ENCODE data around the gene GALNT6.
"Not testable (repeated sequence)": the region's sequence is repeated elsewhere in the genome, so short reads cannot be mapped to it uniquely, and the experiment has no call there.

Gene GALNT6

DNA sequence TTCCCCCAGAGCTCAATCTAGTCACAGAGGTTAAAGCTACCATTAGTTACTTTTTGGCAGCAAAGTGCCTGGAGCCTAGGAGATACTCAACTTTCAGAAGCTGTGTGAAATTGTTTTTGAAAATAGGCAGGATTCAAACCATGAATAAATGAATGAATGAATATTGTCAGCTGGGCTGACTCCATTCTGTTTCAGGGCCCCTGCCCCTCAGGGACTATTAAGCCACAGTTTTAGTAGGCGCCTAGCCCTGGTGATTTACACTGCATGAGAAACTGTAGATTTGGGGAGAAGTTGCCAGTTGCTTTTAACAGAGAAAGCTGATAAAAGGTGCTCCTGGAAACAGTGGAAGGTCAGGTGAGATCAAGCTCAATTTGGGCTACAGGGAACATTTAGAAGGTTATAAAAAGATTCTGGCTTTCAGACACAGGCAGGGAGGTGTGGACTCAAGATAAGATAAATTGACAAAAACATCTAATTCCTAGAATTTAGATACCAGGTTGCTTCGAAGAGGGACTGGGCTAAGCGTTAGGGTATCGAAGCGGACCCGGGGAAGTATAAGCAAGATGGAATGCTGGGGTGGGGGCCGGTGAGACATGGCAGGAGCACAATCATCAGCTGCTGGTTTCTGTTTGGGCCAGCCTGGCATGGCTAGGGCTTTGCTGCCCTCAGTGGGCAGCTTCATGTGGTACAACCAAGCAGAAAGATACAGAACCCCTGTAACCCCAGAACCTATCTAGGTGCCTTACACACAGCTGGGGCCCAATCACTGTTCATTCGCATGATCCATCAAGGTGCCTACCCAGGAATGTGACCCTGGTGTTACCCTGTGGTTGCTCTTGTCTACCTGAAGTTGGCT, 29.8 kb downstream of the GALNT6 start:
- in situ Hi-C loops (cut with HindIII; ENCODE audit: low sequenced_read_pairs), result no loop called here

DNA sequence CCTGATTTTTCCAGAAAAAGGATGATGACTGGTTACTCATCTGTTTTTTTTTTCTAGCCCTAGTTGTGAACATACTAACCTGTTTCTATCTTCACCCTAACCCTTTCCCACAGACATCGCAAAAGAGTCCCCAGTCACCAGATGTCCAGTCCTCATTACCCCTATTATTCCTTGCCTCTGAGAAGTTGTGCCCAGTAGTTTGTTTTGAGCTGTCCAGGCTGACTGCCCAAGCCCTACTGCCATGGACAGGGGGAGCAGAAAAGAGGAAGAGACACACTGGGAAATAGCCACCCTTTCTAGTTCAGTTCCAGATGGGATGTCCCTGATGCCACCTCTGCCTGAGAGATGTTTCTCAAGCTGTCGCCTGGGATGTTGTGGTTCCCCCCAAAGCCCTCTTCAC, 30.9 kb downstream of the GALNT6 start:
- in situ Hi-C loops (cut with HindIII; ENCODE audit: low sequenced_read_pairs), result no loop called here

DNA sequence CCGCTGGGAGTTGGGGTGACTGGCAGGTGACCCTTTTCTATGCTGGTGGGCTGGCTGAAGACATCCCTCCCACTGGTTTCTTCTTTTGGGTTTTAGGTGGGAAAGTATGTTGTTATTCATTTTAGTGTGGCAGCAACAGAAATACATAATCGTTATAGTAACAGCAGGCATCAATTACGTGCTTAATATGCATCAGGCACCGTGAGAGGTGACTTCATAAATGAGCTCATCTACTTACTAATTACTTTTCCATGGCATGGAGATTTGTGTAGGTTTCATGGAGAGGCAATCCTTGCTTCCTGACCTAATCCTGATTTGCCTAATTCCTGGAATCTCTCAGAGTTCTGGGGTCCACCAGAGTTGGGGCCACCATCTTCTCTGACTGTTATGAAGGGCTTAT, 31.4 kb downstream of the GALNT6 start:
- in situ Hi-C loops (cut with HindIII; ENCODE audit: low sequenced_read_pairs), result no loop called here

DNA sequence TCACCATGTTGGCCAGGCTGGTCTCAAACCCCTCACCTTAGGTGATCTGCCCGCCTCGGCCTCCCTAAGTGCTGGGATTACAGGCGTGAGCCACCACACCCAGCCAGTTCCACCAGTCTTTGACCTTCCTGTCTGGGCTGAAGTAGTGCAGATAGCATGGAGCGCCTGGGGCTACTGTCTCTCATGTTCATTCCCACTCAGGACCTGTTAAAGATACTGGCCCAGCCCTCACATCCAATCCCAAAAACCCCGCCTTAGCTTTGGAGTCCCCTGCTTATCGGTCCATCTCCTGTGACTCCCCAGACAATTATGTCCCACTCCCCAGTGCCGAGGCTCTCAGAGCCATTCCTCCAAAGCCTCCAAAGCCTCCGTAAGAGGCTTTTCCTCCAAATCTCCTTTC, 32.7 kb downstream of the GALNT6 start:
- in situ Hi-C loops (cut with HindIII; ENCODE audit: low sequenced_read_pairs), result no loop called here

DNA sequence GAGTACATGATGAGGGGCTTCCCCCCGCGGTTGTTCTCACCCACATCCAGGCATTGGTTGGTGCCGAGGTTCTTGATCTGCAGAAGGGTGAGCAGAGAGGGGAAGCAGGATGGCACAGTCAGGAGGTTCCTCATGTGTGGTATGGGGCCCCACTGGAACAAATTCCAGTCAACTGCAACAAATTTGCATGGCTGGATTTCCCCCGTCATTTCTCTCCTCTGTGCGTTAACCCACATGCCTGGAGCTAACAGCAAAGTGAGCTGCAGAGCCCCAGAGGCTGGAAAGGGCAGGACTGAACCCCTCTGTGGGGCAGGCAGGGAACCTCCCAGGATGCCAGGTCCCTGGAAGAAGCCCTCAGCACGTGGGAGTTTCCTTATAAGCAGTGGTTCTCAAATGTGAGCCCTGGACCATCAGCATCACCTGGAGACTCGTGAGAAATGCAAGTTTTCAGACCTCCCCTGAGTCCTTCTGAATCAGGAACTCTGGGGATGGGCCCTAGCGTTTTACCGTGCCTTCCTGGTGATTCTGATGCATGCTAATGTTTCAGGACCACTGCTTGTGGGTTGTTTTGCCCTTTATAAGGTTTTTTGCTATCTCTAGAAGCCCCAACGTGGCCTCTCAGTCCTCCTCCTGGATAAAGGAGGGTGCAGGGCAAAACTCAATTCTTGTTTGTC, 33.7 kb downstream of the GALNT6 start:
- in situ Hi-C loops (cut with HindIII; ENCODE audit: low sequenced_read_pairs), result no loop called here

DNA sequence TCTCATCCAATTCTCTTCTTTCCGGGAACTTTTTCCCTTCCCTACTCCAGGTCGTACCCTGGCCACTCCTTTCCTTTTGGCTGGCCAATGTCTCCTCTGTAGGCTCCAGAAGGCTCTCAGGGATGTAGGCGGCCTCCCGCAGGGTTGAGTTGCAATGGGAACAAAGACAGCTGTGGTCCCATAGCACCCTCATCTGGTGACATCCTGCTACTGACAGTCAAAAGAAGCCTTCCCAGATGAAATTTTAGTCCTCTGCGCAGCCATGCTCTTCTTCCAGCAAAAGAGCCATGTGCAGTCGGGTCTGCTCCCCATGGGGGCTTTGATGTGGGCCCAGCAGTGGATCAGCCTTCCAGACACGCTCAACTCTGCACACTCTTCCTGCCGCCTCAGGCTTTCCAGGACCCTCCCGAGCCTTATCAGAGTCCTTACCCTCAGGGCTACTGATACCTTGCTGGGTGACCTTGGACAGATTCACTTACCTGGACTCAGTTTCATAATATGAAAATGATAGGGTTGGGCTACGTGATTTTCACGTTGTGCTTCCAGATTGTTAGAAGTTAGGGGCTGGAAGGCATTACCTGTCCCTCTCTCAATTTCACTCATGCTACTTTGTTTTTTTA, 39.2 kb downstream of the GALNT6 start:
- in situ Hi-C loops (cut with HindIII; ENCODE audit: low sequenced_read_pairs), result no loop called here

DNA sequence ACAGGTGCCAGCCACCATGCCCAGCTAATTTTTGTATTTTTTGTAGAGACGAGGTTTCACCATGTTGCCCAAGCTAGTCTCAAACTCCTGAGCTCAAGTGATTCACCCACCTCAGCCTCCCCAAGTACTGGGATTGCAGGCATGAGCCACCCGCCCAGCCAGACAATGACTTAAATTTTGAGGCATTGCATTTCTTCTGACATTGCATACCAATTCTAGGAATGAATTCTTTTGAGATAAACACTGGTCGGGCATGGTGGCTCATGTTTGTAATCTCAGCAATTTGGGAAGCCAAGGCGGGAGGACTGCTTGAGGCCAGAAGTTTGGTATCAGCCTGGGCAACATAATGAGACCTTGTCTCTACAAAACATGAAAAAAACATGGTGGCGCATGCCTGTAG, 42.2 kb downstream of the GALNT6 start:
- in situ Hi-C loops (cut with HindIII; ENCODE audit: low sequenced_read_pairs), result no loop called here

DNA sequence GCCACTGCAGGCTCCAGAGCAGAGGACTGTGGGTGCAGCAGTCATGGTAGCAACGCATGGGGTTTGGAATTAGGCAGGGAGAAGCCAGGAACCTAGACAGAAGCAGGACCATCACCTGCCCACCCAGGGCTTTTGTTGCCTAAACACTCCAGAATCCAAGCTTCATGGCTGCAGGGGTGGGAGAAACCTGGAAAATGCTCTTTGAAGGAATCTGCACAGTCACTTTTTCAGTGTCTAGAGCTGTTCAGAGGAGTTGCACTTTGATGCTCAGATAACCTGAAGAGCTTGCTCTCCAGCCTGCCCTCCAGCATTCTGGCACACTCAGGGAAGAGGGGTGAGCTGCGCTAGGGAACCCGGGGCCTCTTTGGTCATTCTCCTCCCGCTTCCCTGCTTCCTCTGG, 43.1 kb downstream of the GALNT6 start:
- in situ Hi-C loops (cut with HindIII; ENCODE audit: low sequenced_read_pairs), result no loop called here

DNA sequence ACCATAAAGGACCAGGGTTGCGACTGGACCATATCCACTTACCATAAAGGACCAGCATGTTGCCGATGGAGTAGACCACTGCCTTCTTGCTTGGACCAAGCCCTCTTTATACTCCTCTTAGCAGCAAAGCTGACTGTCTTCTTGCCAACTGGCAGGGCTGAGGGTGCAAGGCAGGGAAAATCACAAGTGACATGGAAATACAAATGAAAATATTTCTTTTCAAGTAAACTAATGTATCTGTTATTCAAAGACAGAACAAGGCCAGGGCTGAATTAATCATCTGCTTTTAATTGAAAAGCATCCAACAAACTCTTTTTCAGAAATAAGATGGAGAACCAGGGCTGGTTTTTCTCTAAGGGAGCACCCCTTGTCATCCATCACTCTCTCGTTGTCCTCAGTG, 44.6 kb downstream of the GALNT6 start, which contains the start of gene CELA1:
TSS of gene CELA1 (minus strand) at position 99 of the 400 bp plus-strand sequence. CDS start at position 58, 41 bp downstream.
- in situ Hi-C loops (cut with HindIII; ENCODE audit: low sequenced_read_pairs), result no loop called here

DNA sequence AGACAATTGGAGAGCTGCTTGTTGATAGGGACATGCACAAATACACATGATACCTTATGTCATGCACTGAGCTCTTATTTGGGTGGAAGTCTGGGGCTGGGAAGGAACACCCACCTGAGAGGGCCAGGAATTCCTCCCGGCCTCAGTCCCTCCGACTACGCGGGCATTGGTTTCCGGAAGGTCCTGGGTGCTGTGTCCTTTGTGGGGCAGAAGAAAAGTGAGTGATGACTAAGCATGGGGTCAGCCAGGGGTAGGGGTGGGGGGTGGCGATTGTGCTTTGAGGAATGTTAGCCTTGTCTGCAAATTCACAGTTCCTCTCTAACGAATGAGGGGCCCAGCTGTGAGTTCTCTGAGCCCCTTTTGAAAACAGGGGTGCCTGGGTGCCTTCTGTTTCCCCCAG, 45.5 kb downstream of the GALNT6 start:
- in situ Hi-C loops (cut with HindIII; ENCODE audit: low sequenced_read_pairs), result no loop called here

DNA sequence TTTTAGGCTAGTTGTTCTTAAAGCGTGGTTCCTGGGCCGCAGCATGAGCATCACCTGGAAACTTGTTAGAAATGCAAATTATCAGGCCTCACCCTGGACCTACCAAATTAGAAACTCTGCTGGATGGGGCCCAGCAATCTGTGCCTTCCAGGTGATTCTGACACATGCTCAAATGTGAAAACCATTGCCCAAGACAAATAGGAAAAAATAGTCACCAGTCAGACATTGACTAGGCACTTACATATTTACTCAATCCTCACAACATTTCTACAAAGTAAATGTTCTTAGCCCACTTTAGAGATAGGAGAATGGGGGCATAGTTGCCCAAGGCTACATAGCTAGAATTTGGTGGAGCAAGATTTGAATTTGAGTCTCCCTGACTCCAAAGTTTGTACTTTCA, 48.0 kb downstream of the GALNT6 start:
- in situ Hi-C loops (cut with HindIII; ENCODE audit: low sequenced_read_pairs), result no loop called here

DNA sequence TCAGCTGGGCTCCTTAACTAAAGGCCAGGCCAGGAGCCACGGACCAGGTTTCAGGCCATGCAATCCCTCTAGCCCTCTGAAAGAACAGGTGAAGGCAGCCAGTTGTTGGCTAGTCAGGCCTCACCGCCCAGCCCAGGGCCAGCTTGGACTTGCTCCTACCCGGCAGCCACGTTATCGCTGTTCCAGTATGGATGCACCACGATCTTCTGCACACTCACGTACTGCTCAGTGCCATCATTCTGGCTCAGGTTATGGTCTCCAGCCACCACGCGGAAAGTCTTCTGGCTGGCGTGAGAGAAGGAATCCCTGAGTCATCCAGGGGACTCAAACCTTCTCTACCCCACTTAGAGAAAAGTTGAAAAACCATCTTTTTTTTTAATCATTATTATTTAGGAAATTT, 48.8 kb downstream of the GALNT6 start:
- in situ Hi-C loops (cut with HindIII; ENCODE audit: low sequenced_read_pairs), result no loop called here

DNA sequence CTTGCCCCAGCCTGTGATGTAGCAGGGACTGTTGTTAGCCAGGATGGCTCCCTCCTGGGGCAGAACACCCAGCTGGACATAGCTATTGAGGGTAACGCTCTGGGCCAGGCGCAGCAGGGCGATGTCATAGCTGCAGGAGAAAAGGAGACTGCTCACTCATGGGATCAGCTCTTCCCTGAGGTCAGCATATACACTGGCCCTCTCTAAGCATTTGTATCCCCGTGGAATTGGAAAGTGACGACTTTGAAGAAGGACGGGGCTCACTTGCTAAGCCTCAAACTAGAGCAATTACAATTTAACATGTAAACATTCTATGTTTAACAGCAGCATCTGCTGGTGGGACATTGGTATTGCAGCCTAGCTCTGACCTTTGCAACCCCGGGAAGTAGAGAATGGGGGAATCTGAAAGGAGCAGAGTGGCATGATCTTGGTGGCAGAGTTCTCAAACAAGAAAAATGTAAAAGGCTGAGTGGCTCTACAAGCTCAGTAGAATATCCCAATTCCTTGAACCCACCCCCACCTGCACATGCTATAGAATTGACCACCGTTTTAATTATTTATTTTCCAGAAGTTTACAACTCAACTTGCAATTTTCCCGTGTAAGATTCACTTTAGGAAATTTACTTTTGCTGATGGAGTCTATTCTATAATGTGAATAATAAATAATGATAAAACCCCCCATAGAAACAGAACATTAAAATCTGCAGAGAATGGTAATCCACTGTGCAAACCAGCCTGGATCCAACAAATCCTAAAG, 49.8 kb downstream of the GALNT6 start:
- in situ Hi-C loops (cut with HindIII; ENCODE audit: low sequenced_read_pairs), result no loop called here

DNA sequence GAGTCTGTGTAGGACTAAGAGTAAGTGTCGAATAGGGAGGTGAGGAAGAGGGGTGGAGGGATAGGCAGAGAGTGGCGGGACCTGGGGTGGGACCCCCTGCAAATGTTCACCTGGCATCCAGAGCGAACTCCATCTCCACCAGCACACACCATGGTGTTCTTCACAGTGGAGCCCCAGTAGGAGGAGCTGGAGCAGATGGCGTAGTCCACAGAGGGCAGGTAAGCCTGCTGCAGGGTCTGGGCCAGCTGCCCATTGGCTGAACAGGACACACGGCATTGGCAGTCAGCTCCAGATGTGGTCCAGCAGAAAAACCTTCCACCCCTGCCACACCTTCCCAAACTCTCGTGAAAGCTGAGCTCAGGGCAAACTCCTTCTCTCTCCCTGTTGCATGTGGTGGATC, 51.5 kb downstream of the GALNT6 start:
- in situ Hi-C loops (cut with HindIII; ENCODE audit: low sequenced_read_pairs), result no loop called here

DNA sequence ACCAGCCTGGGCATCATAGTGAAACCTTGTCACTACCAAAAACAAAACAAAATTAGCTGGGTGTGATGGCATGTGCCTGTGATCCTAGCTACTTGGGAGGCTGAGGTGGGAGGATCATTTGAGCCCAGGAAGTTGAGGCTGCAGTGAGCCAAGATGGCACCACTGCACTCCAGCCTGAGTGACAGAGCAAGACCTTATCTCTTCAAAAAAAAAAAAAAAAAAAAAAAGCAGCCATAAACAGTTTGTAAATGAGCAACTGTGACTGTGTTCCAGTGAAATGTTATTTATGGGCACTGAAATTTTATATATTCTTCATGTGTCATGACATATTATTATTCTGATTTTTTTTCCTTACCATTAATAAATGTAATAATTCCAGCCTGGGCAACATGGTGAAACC, 53.9 kb downstream of the GALNT6 start:
- in situ Hi-C loops (cut with HindIII; ENCODE audit: low sequenced_read_pairs), result not testable (repeated sequence)

DNA sequence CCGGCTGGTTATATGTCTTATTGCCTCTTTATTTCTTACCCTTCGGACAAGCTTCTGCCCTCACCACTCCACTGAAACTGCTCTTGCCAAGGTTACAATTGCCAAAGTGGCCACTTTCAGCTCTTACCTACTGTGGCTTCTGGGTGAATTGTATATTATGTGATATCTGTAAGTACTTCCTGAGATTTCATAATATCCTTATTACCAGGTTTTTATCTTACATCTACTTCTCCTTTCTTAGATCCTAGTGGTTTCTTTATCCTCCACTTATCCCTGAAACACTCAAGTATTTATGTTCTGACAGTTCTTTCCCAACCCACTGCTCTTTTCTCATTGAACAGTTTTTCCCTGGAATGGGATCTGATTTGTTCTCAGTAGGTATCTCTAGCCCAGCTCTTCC, 55.3 kb downstream of the GALNT6 start:
- in situ Hi-C loops (cut with HindIII; ENCODE audit: low sequenced_read_pairs), result no loop called here

DNA sequence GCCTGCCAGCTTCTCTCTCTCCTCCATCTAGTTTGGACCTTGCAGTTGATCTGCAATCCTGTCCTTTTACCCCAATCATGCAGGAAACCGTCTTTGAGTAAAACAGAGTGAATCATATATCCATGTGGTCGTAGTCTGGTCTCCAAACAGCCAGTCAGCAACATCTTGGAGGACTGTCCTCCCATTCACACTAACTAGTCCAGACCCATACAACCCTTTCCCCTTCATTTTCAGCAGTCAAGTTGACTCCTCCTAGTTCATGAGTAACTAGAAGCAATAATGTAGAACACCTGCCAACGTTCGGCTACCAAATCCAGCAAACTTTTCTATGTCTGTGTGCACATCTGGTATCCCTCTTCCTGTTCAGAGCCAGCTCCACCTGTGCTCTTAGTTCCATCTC, 56.4 kb downstream of the GALNT6 start:
- in situ Hi-C loops (cut with HindIII; ENCODE audit: low sequenced_read_pairs), result no loop called here

DNA sequence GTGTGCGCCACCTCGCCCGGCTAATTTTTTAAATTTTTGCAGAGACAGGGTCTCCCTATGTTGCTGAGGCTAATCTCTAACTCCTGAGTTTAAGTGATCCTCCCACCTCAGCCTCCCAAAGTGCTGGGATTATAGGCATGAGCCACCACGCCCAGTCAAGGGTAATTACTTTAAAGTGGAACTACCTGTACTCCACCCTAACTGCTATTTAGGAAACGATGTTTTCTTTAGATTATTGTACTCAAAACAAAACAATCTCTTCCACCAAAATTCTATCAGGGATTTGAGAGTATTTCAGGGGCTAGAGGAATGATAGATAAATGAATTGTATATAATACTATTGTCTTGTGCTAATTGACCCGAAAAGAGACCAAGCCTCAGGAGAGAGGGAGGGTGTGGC, 57.7 kb downstream of the GALNT6 start:
- in situ Hi-C loops (cut with HindIII; ENCODE audit: low sequenced_read_pairs), result no loop called here

DNA sequence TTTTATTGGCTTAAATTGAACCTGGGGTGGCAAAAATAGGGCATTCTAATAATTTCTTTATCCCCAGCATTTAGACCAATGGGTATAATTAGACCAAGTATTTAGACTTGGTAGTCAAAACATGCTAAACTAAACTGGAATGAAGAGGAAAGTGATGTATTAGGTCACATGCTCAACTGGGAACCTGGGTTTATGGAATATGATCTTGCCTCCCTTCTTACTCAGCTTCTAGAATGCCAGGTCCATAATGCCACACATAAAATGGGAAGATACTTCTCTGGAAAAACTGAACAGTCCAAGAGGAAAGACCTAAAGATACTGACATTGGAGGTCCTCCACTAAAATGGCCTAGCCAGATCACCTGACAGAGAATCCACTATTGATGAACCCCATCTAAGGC, 61.0 kb downstream of the GALNT6 start:
- in situ Hi-C loops (cut with HindIII; ENCODE audit: low sequenced_read_pairs), result no loop called here

DNA sequence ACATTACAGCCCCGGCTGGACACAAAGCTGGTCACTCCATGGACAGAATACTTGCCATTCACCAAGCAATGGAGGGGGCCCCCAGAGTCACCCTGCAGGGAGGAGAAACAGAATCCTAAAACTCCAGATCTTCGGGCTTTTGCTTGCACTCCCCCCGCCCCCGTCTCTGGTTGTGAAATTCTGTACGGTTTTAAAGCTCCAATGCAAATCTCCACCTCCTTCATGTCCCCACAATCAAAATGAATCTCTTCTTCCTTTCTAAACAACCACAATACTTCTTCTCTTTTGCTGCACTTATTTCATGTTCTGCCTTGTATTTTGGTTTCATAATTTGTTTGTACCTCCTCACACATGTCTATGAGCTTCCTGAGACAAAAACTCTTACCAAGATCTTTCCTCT, 61.5 kb downstream of the GALNT6 start:
- in situ Hi-C loops (cut with HindIII; ENCODE audit: low sequenced_read_pairs), result no loop called here

DNA sequence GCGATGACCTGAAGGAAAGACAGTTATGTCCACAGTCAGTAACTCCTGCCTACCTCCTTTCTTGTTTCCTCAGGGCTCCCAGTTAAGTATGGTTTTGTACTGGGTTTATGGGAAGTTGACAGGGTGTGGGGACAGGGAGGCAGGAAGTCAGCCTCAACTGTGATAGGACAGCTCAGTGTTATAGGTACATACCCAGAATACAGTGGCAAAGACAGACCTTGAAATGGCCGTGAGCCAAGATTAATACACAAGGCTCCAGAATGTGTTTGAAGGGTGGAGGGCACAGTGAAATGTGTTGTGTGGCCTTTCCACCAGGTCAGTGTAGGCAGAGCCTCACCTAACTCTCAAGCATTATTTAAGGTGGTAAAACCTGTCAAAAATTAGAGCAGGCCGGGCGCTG, 62.6 kb downstream of the GALNT6 start:
- in situ Hi-C loops (cut with HindIII; ENCODE audit: low sequenced_read_pairs), result no loop called here

Data from DLD1 (cell line).